GM19099 (cell line): Measurements from ENCODE around the gene COA1.

Experiments used
- POLR2A ChIP-seq: IDR thresholded peaks from 3 replicates; pipeline ENCODE4 v1.6.1; 2011; ENCODE audit warnings: low read depth; ENCODE audit not compliant: insufficient read length; ENCODE audit errors: extremely low read depth

The COA1 gene

GRCh38 chr7:43634384-43634783 is 94.9 kb downstream of the COA1 start:
- no peak for TF ChIP-seq POLR2A

GRCh38 chr7:43632746-43633145 is 96.6 kb downstream of the COA1 start:
- no peak for TF ChIP-seq POLR2A

- no peak for TF ChIP-seq POLR2A
These were observed 97.8 kb downstream of the COA1 start for GRCh38 chr7:43631559-43631958.

- no peak for TF ChIP-seq POLR2A
These were observed 98.8 kb downstream of the COA1 start for GRCh38 chr7:43630482-43630881.

- TF ChIP-seq POLR2A, result no peak
These were observed 99.5 kb downstream of the COA1 start for GRCh38 chr7:43629857-43630256.

- no peak for TF ChIP-seq POLR2A
These were observed 100.9 kb downstream of the COA1 start for GRCh38 chr7:43628431-43628830.

- no peak for TF ChIP-seq POLR2A
These were observed 102.6 kb downstream of the COA1 start for GRCh38 chr7:43626695-43627094.

GRCh38 chr7:43625980-43626379 is 103.3 kb downstream of the COA1 start:
- TF ChIP-seq POLR2A, result no peak

- no peak for TF ChIP-seq POLR2A
These were observed 103.9 kb downstream of the COA1 start for GRCh38 chr7:43625453-43625852.

- no peak for TF ChIP-seq POLR2A
These were observed 105.2 kb downstream of the COA1 start for GRCh38 chr7:43624156-43624555.

GRCh38 chr7:43621729-43622448 is 107.4 kb downstream of the COA1 start:
- TF ChIP-seq POLR2A, result no peak

- TF ChIP-seq POLR2A, result no peak
These were observed 109.9 kb downstream of the COA1 start for GRCh38 chr7:43619213-43620012.

- TF ChIP-seq POLR2A, result peak; percentile 8
These were observed 111.2 kb downstream of the COA1 start for GRCh38 chr7:43618073-43618472.

GRCh38 chr7:43616977-43617376 is 112.3 kb downstream of the COA1 start:
- TF ChIP-seq POLR2A, result no peak

- no peak for TF ChIP-seq POLR2A
These were observed 113.7 kb downstream of the COA1 start for GRCh38 chr7:43615558-43616145.
